HT1080 (cell line): ENCODE data around the gene RIN3. TPM values are rescaled to one million over a fixed set of nuclear protein-coding genes. Genes with fewer than 3 reads are reported as not detected.

ENCODE experiments used
- DNase-seq: peaks from one replicate; pipeline ENCODE4 v3.0.0-alpha.2; 2015; ENCODE audit warnings: low read depth
- total RNA-seq: library from RNA; depleted of rRNA; stranded (reverse); fragments of >200 nt; shearing (Covaris generic); gene quantifications from 2 replicates; pipeline ENCODE4 v1.2.3, GENCODE V29; 2014

RIN3 gene
- total RNA-seq, 1 experiment from 2014 or later = 6.6 TPM

DNA sequence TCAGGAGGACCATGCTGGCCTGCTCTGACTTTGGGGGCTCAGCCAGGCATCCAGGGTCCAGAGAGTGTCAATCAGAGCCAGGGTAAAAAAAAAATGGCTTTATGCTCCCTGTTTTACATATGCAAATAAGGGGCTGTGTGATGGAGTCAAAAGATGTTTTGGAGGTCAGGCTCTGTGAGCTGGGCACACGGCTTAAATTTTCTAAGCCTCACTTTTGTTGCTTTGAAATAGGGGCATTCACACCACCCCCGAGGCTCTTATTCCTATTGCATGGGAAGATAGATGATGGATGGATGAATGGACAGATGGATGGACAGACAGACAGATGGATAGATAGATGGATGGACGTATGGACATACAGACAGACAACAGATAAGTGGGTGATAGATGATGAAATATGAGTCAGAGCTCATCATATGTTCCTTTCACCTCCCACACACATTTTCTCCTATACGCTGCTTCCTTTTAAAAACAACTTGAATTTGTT, 42.7 kb downstream of the RIN3 start:
- no peak for DNase-seq

DNA sequence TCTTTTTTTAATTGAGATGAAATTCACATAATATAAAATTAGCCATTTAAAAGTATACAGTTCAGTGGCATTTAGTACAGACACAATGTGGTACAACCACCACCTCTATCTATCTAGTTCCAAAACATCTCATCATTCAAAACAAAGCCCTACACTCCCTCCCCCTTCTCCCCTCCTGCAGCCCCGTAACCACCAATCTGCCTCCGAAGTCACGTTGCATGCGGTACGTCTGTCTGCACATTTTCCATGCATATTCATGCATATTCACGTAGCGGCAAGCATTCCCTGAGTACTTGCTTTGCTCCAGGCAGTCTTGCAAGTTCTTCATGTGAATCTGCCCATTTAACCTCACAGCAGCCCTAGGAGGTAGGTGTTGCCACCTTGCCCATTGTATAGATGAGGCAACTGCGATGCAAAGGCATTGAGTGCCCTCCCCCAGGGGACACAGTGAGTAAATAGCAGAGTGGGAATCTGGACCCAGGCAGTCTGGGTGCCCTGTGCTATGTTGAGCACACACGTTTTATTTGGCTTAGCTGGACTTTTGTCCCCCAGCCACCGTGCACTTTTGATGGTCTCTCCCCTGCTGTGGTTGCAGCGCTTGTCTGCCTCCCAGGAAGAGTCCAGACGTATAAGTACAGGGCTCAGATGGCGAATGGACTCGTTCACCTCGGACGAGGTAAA, 43.4 kb downstream of the RIN3 start:
- DNase-seq = no peak

DNA sequence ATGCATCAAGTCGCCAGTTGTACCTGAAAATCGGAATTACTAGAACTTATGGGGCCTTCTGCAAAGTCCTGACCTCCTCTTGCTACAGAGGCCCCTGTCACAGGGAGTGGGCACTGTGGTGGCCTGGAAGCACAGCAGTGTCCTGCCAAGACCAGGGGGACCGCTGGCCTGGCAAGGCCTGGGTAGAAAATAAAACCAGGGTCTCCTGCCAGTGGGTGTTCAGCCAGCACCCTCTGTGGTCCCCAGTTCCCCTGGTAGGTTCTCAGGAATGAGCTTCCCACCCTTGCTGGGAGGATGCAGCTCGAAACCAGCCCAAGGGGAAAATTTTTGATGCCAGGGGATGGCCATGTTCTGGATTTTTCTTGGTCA, 43.9 kb downstream of the RIN3 start:
- DNase-seq = no peak

DNA sequence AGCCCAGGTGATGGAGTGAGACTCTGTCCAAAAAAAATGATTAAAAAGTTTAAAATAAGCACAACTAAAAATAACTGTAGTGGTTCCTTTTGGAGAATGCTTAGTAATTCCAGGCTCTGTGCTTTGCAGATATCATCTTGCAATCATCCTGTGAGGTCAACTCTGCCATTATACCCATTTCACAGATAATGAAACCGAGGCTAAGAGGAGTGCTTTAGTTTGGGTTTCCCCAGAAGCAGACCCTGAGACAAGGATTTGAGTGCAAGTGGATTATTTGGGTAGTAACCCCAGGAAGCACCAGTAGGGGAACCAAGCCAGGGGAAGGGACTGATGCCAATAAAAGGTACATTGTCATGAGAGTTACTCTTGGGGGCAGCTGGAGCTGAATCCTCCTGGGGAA, 44.7 kb downstream of the RIN3 start:
- no peak for DNase-seq

DNA sequence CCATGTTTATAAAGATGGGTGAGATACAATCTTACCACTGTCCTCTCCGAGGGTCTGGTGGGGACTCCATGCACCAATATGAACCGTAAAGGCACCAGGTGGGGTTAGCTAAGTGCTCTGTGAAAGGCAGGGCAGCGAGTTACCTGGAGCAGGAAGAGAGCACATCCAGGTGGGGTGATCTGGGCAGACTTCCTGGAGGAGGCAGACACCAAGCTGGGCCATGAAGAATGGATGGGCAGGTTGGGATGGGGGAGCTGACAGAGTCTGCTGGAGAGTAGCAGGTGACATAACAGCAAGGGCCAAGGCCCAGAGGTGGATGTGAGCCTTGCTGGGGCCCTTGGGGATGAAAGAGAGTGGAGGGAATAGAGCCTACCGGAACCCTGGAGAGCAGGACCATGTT, 45.9 kb downstream of the RIN3 start:
- DNase-seq = no peak

DNA sequence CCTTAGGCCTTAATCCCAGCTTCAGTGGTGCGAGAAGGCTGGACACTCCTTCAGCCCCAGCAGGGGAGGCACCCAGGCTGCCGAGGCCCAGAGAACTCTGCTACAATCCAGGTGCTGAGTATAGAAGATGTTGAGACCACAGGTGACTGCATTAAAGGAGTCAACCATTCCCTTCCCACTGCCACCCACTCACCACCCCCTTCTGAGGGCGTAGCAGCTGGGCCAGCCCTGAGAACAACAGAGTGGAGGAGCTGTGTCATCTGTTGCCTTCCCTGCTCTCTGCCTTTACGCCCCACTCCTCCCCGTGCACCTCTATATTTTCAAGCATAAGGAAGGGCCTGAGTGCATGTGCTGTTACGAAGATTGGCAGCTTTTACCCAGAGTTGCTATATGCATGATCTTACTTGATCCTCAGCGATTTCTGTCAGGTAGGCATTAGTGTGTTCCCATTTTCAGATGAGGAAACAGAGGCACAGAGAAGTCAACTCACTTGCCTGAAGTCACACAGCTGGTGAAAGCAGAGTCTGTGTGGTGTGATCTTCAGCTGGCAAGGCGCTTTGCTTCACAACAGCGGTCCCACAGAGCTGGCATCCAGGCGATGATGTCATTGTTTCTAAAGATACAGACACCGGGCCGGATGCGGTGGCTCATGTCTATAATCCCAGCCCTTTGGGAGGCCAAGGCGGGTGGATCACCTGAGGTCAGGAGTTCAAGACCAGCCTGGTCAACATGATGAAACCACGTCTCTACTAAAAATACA, 46.7 kb downstream of the RIN3 start:
- DNase-seq = no peak

DNA sequence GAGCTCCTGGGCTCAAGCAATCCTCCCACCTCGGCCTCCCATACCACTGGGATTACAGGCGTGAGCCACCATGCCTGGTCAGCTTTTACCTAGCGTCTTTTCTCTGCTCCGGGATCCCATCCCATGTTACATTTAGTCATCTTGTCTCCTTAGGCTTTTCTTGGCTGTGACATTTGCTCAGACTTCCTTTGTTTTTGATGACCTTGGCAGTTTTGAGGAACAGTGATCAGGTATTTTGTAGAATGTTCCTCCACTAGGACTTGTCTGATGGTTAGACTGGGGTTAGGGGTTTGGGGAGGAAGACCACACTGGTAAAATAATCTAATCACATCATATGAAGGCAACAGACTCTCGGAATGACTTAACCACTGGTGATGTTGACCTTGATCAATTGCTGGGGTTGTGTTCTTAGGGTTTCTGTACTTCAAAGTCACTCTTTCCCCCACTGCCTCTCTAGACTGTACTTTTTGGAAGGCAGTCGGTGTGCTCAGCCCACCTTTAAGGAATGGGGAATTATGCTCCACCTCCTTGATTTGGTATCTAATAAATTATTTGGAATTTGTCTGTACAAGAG, 48.4 kb downstream of the RIN3 start:
- no peak for DNase-seq

DNA sequence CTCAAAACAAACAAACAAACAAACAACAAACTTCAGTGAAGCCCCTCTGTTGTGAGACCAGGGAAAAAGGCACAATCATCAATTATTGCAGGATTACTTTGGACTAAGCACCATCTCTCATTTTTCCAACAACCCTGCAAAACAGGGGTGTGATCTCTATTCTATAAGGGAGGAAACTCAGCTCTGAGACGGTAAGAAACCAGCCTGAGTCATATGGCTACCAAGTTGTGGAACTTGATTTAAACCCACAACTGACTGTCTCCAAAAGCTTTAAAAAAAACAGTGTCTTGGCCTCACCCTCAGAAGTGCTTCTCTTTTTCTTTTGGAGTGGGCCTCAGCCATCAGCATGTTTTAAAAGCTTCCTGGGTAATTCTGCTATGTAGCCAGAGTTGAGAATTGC, 49.8 kb downstream of the RIN3 start:
- no peak for DNase-seq

DNA sequence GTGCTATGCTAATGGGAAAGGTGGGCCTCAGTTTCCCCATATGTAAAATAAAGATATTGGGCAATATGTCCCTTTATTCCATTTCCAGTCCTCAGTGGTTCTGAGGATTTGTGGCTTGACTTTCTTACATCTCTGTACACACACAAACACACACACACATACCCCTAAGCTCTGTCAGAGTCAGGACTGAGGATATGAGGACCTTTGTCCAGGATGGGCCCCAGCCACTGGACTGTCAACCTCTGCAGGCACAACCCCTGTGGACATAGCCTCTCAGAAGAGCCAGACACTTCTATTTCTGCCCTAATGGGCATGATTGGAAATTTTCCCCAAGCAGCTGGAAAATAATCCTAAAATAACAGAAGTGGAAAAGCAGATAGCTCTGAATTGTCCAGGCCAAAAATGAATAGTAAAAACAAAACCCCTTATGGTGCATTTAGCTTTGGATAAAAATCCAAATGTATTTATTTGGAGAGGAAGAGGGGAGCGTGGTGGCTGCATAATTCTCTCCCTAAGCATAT, 50.2 kb downstream of the RIN3 start:
- no peak for DNase-seq

DNA sequence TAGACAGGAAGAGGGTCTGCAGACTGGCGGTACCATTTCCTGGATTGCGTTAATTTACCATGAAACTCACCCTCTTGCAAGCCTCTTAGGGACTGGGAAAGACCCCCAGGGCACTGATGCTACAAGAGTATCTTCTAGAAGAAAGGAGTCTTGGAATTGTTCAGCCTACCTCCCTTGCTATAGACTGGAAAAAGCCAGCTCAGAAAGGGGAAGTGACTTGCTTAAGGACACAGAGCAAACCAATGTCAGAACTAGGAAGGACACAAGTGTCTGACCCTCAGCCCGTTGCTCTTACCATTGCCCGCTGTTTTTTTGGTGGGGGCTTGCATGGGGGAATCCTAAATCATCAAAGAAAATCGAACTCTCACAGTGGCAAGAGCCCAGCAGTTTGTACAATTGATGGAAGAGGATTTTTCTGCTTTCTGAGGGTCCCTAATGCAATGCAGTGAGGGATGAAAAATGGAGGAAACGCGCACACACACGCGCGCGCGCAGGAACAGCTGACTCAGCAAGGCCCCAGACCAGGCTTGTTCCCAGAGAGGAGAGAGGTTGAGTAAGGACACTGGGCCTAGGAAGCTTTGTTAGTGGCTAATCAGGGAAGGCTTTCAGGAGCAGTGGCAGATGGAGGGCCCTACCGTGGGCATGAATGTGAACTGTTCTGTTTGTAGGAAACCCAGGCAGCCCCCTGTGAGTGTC, 50.9 kb downstream of the RIN3 start:
- DNase-seq = no peak

DNA sequence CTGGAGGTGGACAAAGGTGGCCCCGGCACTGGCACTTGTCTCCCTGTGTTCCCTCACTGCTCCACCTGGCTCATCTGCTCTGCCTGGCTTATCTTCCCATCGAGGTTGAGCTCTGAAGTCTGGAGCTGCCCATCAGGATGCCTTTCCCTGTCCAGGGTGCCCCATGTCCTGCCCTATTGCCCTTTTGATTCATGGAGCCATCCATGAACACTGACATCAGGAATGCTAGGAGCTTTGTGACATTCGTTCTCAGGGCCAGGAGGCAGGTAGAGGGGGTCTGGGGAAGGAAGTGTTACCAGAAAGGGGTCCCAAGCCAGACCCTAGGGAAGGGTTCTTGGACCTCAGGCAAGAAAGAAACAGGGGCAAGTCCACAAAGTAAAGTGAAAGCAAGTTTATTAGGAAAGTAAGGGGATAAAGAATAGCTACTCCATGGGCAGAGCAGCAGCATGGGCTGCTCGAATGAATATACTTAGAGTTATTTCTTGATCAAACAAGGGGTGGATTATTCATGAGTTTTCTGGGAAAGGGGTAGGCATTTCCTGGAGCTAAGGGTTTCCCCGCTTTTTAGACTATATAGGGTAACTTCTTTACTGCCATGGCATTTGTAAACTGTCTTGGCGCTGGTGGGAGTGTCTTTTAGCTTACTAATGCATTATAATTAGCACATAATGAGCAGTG, 51.6 kb downstream of the RIN3 start:
- DNase-seq = no peak

DNA sequence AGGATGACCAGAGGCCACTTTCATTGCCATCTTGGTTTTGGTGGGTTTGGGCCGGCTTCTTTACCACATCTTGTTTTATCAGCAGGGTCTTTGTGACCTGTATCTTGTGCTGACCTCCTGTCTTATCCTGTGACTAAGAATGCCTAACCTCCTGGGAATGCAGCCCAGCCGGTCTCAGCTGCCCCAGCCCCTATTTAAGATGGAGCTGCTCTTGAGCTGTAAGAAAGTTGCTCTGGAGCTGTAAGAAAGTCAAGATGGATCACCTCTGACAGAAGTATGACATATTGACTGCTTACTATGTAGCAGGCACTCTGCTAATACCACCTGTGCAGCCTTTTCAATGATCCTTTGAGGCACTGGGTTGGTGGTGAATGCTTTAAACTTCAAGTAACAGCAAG, 52.1 kb downstream of the RIN3 start:
- DNase-seq = no peak

DNA sequence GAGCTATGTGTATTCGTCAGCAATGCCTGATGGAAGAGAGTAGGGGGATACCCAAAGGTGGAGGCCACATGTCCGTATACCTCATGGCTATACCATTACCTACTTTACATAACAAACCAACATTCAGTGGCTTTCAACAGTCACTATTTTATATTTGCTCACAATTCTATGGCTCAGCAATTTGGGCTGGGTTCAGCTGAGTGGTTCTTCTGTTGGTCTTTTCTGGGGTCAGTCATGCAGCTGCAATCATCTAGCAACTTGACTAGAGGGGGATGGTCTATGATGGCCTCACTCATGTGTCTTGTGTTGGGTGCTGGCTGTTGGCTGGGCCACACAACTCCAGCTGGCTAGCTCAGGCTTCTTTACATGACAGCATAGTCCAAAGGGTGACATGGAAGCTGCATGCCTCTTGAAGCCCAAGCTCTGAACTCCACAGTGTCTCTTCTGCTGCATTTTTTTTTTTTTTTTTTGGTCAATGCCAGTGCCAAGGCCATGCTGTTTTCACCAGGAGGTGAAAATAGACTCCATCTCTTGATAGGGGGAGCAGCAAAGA, 53.7 kb downstream of the RIN3 start:
- no peak for DNase-seq

DNA sequence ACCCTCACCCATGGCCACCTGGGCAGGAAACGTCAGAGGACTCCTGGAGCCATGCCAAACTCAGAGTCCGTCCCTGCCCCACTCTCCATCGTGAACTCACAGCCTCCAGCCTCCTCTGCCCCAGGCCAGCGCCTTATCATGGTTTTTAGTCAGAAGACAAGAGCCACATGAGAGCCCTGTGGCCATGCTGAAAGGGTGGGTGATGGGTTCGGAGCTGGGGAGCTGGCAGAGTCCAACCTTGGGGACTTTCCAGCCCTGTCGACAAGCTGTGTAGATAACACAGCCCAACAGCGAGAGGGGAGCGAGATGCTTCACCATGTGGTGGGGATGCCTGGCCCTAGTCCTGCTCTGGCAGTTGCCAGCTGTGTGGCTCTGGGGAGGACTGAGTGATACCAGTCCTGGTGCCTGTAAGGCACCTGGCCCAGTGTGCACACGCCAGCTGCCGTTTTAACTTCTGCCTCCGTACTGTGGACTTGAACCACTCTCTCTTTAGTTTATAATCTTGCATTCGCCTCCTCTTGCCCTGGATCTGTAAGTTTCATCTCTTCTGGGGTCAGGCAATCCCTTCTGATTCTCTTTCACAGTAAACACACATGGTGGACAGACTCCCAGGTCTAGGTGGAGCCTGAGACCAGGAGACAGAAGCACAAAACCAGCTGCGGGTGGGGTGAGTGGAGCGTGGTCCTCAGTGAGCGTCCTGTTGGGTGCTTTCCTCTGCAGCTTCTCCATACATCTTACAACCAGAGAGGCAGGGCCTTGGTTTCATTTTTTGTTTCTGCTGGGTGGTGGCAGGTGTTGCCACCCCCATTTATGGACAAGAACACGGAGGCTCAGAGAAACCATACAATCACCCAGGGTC, 55.3 kb downstream of the RIN3 start:
- no peak for DNase-seq

DNA sequence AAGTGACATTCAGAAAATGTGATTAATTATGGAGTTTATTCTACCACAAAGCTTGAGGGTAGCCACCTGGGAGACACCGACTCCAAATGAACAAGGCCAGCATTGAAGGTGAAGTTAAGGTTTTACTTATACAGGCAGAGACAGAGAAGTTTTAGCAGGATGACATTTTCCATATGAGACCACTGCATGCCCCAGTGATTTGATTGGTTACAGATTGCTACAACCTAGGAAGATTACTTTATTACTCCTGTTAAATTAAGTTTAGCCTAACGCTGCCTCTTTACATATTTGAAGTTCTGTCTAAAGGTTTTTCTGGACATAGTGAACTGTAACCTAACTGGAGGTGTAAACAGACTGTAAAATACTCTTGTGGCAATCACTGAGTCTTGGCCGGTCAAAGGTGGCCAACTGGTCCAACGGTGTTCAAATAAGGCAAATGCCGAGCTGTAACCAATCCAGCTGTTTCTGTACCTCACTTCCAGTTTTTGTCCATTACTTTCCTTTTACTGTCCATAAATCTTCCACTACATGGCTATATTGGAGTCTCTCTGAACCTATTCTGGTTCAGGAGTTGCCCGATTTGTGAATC, 57.2 kb downstream of the RIN3 start:
- no peak for DNase-seq

DNA sequence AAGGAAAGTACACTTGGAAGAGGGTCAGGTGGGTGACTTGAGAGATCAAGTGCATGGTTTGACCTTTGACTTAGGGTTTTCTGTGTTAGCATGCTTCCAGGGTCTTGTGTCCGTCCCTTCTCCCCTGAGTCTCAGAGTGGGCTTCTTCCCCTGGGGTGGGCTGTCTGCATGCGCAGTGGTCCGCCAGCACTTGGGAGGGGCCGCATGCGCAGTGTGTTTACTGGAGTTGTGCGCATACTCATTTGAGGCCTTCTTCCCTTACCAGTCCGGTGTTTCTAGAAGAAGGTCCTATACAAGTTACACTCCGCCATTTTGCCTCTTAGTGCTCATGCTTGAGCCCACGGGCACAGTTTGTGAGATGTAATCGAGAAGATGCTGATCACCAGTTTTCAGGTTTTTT, 58.5 kb downstream of the RIN3 start:
- DNase-seq = no peak

DNA sequence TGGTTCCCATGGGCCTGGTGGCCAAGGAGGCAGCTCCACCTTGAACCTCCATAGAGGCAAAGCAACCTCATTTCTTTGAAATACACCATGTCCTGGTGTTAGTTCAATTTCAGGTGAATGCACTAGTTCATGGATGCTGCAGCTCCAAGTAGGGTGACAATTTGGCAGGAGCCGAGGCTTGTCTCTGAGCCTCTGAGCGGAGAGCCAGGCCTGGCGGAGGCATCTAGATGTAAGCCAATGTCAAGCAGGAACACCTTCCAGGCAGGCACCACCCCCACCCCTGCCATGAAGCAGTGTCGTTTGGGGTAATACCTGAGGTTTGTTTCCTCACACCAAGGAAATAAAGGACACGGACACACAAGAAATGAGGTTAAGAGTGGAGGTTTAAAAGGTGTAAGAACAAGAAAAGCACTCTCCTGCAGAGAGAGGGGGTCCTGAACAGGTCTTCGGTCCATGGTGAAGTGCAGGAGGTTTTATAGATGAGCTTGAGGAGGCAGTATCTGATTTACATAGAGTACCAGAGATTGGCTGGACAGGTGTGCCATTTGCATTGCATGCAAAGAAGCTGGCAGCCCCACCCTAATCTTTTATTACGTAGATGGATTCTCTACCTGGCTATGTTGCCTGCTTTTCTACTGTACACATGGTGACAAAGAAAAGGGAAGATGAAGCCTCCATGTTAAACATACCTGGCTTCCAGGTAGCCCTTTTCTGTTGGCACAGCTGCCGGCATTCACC, 60.3 kb downstream of the RIN3 start:
- no peak for DNase-seq

DNA sequence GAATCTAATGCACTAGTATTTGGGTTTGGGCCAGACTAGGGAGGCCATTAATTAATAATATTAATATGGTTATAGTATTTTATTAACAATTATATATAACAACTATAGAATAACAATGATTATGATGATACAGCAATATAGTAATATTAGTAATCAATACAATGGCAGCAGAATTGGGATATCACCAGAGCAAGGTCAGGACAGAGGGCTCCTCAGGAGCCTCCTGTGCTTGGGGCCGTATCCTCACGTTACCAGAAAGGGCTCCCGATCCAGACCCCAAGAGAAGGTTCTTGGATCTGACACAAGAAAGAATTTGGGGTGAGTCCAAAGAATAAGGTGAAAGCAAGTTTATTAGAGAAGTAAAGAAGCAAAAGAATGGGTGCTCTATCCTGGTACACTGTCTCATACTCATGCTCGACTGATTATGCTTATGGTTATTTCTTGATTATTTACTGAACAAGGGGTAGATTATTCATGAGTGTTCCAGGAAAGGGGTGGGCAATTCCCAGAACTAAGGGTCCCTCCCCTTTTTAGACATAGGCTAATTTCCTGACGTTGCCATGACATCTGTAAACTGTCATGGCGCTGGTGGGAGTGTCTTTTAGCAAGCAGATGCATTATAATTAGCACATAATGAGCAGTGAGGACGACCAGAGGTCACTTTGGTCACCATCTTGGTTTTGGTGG, 61.6 kb downstream of the RIN3 start:
- DNase-seq = no peak
